Mammary epithelial cell (primary cell): ENCODE results near the gene CAMK2D.

ENCODE experiments used
- EZH2 ChIP-seq: IDR thresholded peaks from 2 replicates; pipeline ENCODE4 v1.6.1; 2012; ENCODE audit warnings: low read length, inconsistent platforms, borderline replicate concordance
- TF ChIP-seq, protein P1 (sequence below), 2 donors: IDR thresholded peaks in 1 of 2; conservative IDR thresholded peaks in 1 of 2; 2 replicates each; pipeline ENCODE4 v1.5.1; 2011 to 2012; ENCODE audit warnings: inconsistent platforms in 2 of 2, low read length in 2 of 2, mild to moderate bottlenecking in 2 of 2, control low read depth in 1 of 2, low read depth in 1 of 2; ENCODE audit not compliant: insufficient read depth in 1 of 2; ENCODE audit errors: extremely low read depth in 1 of 2

DNA sequence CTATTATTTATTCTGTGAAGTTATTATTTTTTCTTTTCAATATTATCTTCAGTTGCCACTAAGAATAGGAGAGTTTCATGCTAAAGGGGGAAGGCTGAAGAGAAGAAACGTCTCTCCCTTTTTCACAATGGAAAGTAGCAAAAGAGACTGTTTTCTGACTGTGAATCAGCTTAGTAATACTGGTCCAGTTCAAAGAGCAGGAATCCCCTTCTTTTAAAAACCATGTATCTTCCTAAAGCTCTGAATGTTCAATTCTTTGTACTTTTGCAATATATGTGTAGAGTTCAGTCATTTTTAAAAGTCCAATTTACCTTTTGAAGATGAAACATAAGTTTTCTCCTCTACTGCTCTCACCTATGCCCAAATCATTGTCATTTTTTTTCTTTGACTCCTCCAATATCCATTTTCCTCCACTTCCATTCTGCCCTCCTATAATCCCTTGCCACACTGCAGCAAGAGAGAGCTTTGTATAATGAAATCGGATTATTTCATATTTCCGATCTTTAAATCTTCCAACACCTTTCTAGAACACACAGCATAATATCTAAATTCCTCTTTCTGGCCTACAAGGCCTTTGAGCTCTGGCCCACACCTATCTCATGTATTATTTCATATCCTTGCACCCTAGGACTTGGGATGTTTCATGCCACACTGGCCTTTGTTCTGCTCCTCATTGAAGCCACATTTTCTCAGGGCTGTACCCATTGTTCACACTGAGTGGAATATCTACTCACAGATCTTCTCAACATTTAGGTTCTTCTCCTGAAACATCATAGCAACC, 195.3 kb downstream of the CAMK2D start:
- TF ChIP-seq, protein P1, sequence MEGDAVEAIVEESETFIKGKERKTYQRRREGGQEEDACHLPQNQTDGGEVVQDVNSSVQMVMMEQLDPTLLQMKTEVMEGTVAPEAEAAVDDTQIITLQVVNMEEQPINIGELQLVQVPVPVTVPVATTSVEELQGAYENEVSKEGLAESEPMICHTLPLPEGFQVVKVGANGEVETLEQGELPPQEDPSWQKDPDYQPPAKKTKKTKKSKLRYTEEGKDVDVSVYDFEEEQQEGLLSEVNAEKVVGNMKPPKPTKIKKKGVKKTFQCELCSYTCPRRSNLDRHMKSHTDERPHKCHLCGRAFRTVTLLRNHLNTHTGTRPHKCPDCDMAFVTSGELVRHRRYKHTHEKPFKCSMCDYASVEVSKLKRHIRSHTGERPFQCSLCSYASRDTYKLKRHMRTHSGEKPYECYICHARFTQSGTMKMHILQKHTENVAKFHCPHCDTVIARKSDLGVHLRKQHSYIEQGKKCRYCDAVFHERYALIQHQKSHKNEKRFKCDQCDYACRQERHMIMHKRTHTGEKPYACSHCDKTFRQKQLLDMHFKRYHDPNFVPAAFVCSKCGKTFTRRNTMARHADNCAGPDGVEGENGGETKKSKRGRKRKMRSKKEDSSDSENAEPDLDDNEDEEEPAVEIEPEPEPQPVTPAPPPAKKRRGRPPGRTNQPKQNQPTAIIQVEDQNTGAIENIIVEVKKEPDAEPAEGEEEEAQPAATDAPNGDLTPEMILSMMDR (conservative IDR thresholded peaks at IDR 0.05 in 1 of 2, IDR thresholded peaks at IDR 0.05 in 1 of 2; ENCODE audit: extremely low read depth in 1 of 2, insufficient read depth in 1 of 2, low read depth in 1 of 2, low read length in 2 of 2): no peak
- TF ChIP-seq EZH2: no peak
